Hematopoietic multipotent progenitor cell treated with erythropoietin and hydrocortisone succinate and interleukin-3 and kit ligand, for 8 days (in vitro differentiated cells): ENCODE measurements around the gene CELF5.

Source experiments
- DNase-seq: peaks from one replicate; pipeline ENCODE4 v3.0.0-alpha.2; 2015

The CELF5 gene

GRCh38 chr19:3245050-3245449, 20.6 kb downstream of the CELF5 start:
- DNase-seq = no peak

GRCh38 chr19:3248728-3249326, 24.4 kb downstream of the CELF5 start:
- DNase-seq = no peak

GRCh38 chr19:3249408-3249807, 24.9 kb downstream of the CELF5 start:
- DNase-seq = peak; percentile 11

GRCh38 chr19:3250675-3251074, 26.2 kb downstream of the CELF5 start:
- DNase-seq = peak; percentile 41

GRCh38 chr19:3251229-3251628, 26.8 kb downstream of the CELF5 start:
- DNase-seq = no peak

GRCh38 chr19:3252650-3253049, 28.2 kb downstream of the CELF5 start:
- no peak for DNase-seq

GRCh38 chr19:3253270-3253669, 28.8 kb downstream of the CELF5 start:
- peak; percentile 11 for DNase-seq

- DNase-seq = no peak
Observed at GRCh38 chr19:3254520-3254919, 30.1 kb downstream of the CELF5 start.

- DNase-seq = no peak
Observed at GRCh38 chr19:3257071-3257470, 32.6 kb downstream of the CELF5 start.

GRCh38 chr19:3262362-3262761, 37.9 kb downstream of the CELF5 start:
- no peak for DNase-seq

- no peak for DNase-seq
Observed at GRCh38 chr19:3263866-3264265, 39.4 kb downstream of the CELF5 start.

GRCh38 chr19:3265432-3265831, 41.0 kb downstream of the CELF5 start:
- DNase-seq = no peak

- no peak for DNase-seq
Observed at GRCh38 chr19:3266092-3266693, 41.7 kb downstream of the CELF5 start.

GRCh38 chr19:3266792-3267514, 42.5 kb downstream of the CELF5 start:
- no peak for DNase-seq

- DNase-seq = no peak
Observed at GRCh38 chr19:3268326-3268725, 43.9 kb downstream of the CELF5 start.

- DNase-seq = no peak
Observed at GRCh38 chr19:3268763-3269162, 44.3 kb downstream of the CELF5 start.

GRCh38 chr19:3269916-3270671, 45.6 kb downstream of the CELF5 start:
- no peak for DNase-seq

- peak; percentile 69 for DNase-seq
Observed at GRCh38 chr19:3270902-3271301, 46.4 kb downstream of the CELF5 start.

- DNase-seq = no peak
Observed at GRCh38 chr19:3272401-3272931, 48.0 kb downstream of the CELF5 start.

GRCh38 chr19:3272952-3273351, 48.5 kb downstream of the CELF5 start:
- no peak for DNase-seq

GRCh38 chr19:3274245-3274941, 49.9 kb downstream of the CELF5 start:
- no peak for DNase-seq

GRCh38 chr19:3274942-3275582, 50.6 kb downstream of the CELF5 start:
- DNase-seq = peak; percentile 13
